Large intestine (tissue), 3 donors: Measurements from ENCODE around the gene DPP6. TPM values are rescaled to one million over a fixed set of nuclear protein-coding genes. Genes with fewer than 3 reads are reported as not detected.

Experiments used
- DNase-seq, 2 donors: peaks; one replicate each; pipeline versions ENCODE4 v3.0.0 to v3.0.0-alpha.2; 2013
- H3K27ac ChIP-seq: one replicate; pipeline ENCODE4 v1.5.1; 2013; ENCODE audit warnings: low read length
- H3K27me3 ChIP-seq: 2 replicates; pipeline ENCODE4 v1.6.1; 2013; ENCODE audit warnings: low read length; ENCODE audit not compliant: control insufficient read depth, insufficient read depth
- H3K36me3 ChIP-seq: 2 replicates; pipeline ENCODE4 v1.6.1; 2013; ENCODE audit warnings: low read length; ENCODE audit not compliant: control insufficient read depth, insufficient read depth
- H3K4me1 ChIP-seq: one replicate; pipeline ENCODE4 v1.6.1; 2013; ENCODE audit warnings: low read length; ENCODE audit not compliant: control insufficient read depth, insufficient read depth
- H3K4me3 ChIP-seq: one replicate; pipeline ENCODE4 v1.5.1; 2013; ENCODE audit warnings: low read length
- H3K9me3 ChIP-seq: one replicate; pipeline ENCODE4 v1.6.1; 2013; ENCODE audit warnings: mild to moderate bottlenecking, low read depth, low read length, moderate library complexity; ENCODE audit not compliant: control insufficient read depth
- WGBS: methylation state at CpG from one replicate; pipeline ENCODE4 v1.1.5; 2013; ENCODE audit warnings: low lambda C conversion rate; ENCODE audit not compliant: insufficient coverage; 5-methylcytosine and 5-hydroxymethylcytosine counted together
- polyA plus RNA-seq: library from polyadenylated mRNA; unstranded; fragments of 120-200 nt; gene quantifications from one replicate; pipeline ENCODE4 v1.2.1, GENCODE V29; 2013

Gene DPP6
- polyA plus RNA-seq, 1 donor: 7.8 TPM

- no peaks in the 10 kb centered on the region for H3K9me3 ChIP-seq
- no CpG with 5 or more reads among the region's 17 CpGs for WGBS
- H3K4me1 ChIP-seq: no peaks in the 10 kb centered on the region
- H3K27me3 ChIP-seq: no peaks in the 10 kb centered on the region
- no peak overlapping the region for H3K4me3 ChIP-seq
- DNase-seq: no peak
- no peak overlapping the region for H3K27ac ChIP-seq
- no peaks in the 10 kb centered on the region for H3K36me3 ChIP-seq
Measured at GRCh38 chr7:154390961-154391360, 338.8 kb downstream of the DPP6 start.

GRCh38 chr7:154394804-154395203 lies 342.6 kb downstream of the DPP6 start:
- no peak overlapping the region for H3K4me3 ChIP-seq
- no peaks in the 10 kb centered on the region for H3K4me1 ChIP-seq
- no peaks in the 10 kb centered on the region for H3K27me3 ChIP-seq
- no CpG with 5 or more reads among the region's 2 CpGs for WGBS
- no peaks in the 10 kb centered on the region for H3K36me3 ChIP-seq
- H3K9me3 ChIP-seq: no peaks in the 10 kb centered on the region
- DNase-seq: no peak
- H3K27ac ChIP-seq: no peak overlapping the region

DNA sequence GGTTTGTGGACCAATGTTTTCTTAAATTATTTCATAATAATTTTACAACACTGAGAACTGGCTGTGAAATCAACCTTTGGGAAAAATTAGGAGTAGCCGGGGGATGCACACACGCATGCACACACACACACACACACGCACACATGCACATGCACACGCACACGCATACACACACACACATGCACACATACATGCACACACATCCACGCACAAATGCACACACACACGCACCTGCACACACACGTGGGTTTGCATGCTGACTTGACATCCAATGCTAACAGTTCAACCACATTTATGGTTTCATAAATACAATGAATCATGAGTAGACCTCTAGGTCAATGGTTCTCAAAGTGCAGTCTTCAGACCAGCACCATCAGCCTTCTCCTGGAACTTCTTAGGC lies 354.1 kb downstream of the DPP6 start:
- Histone ChIP-seq H3K4me1 (no peaks in the 10 kb centered on the region), H3K4me3 (no peak overlapping the region), H3K27me3 (no peaks in the 10 kb centered on the region), H3K9me3 (no peaks in the 10 kb centered on the region), H3K27ac (no peak overlapping the region), H3K36me3 (no peaks in the 10 kb centered on the region)
- no CpG with 5 or more reads among the region's 8 CpGs for WGBS
- DNase-seq: no peak

DNA sequence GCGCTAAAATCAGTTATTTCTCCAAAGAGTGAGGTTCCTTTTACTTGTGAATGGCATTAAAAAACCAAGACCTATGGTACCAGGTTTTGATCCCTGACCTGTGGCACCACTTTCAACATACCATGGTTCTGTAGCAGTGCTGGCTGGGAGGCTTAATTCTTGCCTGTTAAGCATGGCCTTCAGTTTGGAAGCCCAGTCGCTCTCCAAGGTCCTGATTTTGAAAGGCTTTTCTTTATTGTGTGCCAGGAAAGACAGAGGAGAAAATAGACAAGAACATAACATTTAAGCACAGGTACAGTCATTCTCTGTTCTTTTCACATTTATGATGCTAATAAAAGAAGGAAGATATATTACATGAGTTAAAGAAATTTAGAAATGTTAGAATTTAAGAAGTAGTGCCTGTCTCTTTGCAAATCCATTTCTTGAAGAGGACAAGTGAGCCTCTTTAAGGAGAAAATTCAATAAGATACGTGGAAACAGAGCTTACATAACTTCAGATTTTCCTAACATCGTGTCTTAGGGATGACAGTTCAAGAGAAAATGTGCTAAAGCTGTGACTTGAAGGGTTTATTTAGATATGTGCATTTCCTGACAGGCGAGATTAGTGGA lies 357.6 kb downstream of the DPP6 start:
- 45% methylated on average over 4 of the region's 5 CpGs for WGBS

DNA sequence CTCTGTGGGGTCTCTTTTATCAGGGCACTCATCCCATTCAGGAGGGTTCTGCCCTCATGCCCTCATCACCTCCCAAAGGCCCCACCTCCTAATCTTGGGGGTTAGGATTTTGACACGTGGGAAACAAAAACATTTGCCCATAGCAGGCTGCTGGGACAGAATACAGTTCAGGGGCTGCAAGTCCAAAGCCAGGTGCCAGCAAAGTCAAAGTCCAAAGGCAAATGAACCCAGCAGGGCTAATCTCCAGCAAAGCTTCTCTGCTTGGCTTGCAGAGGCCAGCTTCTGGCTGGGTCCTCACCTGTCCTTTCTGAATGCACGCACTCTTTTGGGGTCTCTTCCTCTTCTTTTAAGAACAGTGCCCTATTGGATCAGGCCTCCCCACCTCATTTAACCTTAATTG lies 359.9 kb downstream of the DPP6 start:
- 83% methylated on average over 1 of the region's 2 CpGs for WGBS
- H3K27me3 ChIP-seq: no peaks in the 10 kb centered on the region
- no peak overlapping the region for H3K27ac ChIP-seq
- H3K4me1 ChIP-seq: no peaks in the 10 kb centered on the region
- H3K9me3 ChIP-seq: no peaks in the 10 kb centered on the region
- H3K36me3 ChIP-seq: no peaks in the 10 kb centered on the region
- H3K4me3 ChIP-seq: no peak overlapping the region
- DNase-seq: no peak

More for the DNA sequence above, 357.6 kb downstream of the DPP6 start:
- Histone ChIP-seq H3K36me3 (no peaks in the 10 kb centered on the region), H3K27ac (no peak overlapping the region), H3K4me3 (no peak overlapping the region), H3K27me3 (no peaks in the 10 kb centered on the region), H3K9me3 (no peaks in the 10 kb centered on the region), H3K4me1 (no peaks in the 10 kb centered on the region)
- no peak for DNase-seq

DNA sequence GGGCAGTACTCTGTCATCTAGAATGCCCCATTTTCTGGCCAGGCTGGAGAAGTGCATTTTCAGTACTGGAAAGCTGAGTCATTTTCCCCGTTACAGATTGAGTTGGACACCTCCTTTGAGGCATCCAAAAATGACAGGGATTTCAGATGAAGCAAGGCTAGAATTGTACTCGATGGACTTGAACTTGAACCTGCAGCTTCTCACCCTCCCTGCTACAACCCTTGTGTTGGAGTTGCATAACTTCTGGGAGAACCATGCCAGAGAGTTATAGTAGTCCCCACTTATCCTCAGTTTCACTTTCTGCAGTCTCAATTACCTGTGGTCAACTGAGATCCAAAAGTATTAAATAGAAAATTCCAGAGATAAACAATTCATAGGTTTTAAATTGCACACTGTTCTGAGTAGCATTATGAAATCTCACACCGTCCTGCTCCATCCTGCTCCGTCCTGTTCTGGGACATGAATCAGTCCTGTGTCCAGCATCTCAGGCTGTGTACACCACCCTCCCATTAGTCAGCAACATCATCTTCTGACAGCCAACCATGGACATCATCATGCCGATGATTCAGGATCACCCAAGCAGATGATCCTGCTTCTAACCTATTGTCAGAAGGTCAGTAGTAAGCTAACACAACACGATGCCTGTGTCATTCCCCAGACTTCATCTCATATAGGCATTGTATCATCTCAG lies 363.7 kb downstream of the DPP6 start:
- Histone ChIP-seq H3K36me3 (no peaks in the 10 kb centered on the region), H3K9me3 (no peaks in the 10 kb centered on the region), H3K4me3 (no peak overlapping the region), H3K4me1 (no peaks in the 10 kb centered on the region), H3K27ac (no peak overlapping the region), H3K27me3 (no peaks in the 10 kb centered on the region)
- DNase-seq: no peak
- 60% methylated on average over 1 of the region's 6 CpGs for WGBS

- DNase-seq: no peak
- no peaks in the 10 kb centered on the region for H3K9me3 ChIP-seq
- H3K4me3 ChIP-seq: no peak overlapping the region
- no peak overlapping the region for H3K27ac ChIP-seq
- no peaks in the 10 kb centered on the region for H3K36me3 ChIP-seq
- no peaks in the 10 kb centered on the region for H3K27me3 ChIP-seq
- H3K4me1 ChIP-seq: no peaks in the 10 kb centered on the region
- WGBS: no CpG with 5 or more reads among the region's 6 CpGs
Measured at GRCh38 chr7:154416714-154417113, 364.5 kb downstream of the DPP6 start.

DNA sequence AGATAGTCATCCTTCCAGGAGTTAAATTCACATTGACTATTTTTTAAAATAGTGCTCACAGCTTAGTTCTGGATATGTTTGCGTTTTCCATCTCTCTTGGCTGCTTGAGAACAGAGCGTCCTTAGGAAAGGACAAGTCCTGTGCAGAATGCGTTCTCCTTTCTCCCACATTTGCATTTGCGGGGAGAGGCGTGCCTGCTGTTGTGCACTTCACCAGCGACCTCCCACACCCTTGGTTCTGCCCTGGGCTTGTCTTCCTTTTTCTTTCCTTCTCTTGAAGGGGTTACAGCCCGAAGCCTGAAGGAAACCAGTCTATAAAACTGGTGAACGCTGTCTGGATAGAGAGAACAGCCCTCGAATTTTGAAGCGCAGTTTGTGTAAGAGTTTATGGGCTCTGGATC lies 367.1 kb downstream of the DPP6 start:
- Histone ChIP-seq H3K4me1 (no peaks in the 10 kb centered on the region), H3K27me3 (no peaks in the 10 kb centered on the region), H3K36me3 (no peaks in the 10 kb centered on the region), H3K27ac (no peak overlapping the region), H3K9me3 (no peaks in the 10 kb centered on the region), H3K4me3 (no peak overlapping the region)
- no peak for DNase-seq
- 82% methylated on average over 6 of the region's 10 CpGs for WGBS

- Histone ChIP-seq H3K4me1 (no peaks in the 10 kb centered on the region), H3K9me3 (no peaks in the 10 kb centered on the region), H3K27me3 (no peaks in the 10 kb centered on the region), H3K36me3 (no peaks in the 10 kb centered on the region), H3K4me3 (no peak overlapping the region), H3K27ac (no peak overlapping the region)
- WGBS: 25% methylated on average over 1 of the region's 4 CpGs
- DNase-seq: no peak
Measured at GRCh38 chr7:154423231-154423630, 371.0 kb downstream of the DPP6 start.

GRCh38 chr7:154424350-154424749 lies 372.2 kb downstream of the DPP6 start:
- no peaks in the 10 kb centered on the region for H3K27me3 ChIP-seq
- H3K4me3 ChIP-seq: no peak overlapping the region
- DNase-seq: no peak
- WGBS: 66% methylated on average over 3 of the region's 8 CpGs
- no peaks in the 10 kb centered on the region for H3K4me1 ChIP-seq
- no peaks in the 10 kb centered on the region for H3K36me3 ChIP-seq
- H3K9me3 ChIP-seq: no peaks in the 10 kb centered on the region
- no peak overlapping the region for H3K27ac ChIP-seq

- Histone ChIP-seq H3K4me3 (no peak overlapping the region), H3K4me1 (no peaks in the 10 kb centered on the region), H3K36me3 (no peaks in the 10 kb centered on the region), H3K9me3 (no peaks in the 10 kb centered on the region), H3K27ac (no peak overlapping the region), H3K27me3 (no peaks in the 10 kb centered on the region)
- no peak for DNase-seq
- no CpG with 5 or more reads among the region's 2 CpGs for WGBS
Measured at GRCh38 chr7:154425271-154425670, 373.1 kb downstream of the DPP6 start.
